ENCODE data around the gene IGFLR1.

IGFLR1 gene

DNA sequence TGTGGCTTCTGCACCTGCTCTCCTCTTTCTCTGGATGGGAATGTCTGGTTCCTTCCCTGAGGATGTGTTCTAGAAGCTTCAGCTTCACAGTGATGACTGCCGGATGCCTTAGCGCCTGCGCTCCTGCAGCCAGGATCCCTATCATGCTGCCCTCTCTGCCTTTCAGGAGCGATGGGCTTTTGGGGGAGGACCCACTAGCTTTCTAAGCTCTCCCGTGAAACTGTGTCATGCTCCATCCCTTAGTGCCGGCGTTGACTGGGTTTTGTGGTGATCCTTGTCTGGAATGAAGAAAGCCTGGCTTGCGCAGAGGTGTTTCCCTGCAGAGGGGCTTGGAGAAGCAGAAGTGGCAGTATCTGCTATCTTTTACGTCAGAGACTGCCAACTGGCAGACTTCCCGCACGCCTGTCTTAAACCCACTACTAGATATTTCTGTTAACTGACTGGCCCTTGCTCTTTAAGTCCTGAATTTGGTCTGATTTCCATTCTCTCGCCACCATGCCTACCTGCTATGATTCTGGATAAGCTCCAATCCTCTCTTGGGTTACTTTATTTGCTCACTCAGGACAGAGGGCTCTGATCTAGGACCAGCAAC is 28.3 kb downstream of the IGFLR1 start:
- Histone ChIP-seq H3K79me2 (ENCODE audit: insufficient read depth, low read length) (peaks cover 4% of the 10 kb centered on the region), H3K27ac (ENCODE audit: low read depth, low read length, poor library complexity, severe bottlenecking) (no peak overlapping the region), H3K9me2 (ENCODE audit: low read depth, low read length) (no peaks in the 10 kb centered on the region), H4K20me1 (ENCODE audit: insufficient read depth, low read length) (no peaks in the 10 kb centered on the region), H3K27me3 (ENCODE audit: insufficient read depth, low read length) (peaks cover 7% of the 10 kb centered on the region), H3K4me2 (ENCODE audit: low read length) (no peak overlapping the region), H3F3A (ENCODE audit: insufficient read depth, low read length) (no peaks in the 10 kb centered on the region), H3K9me3 (ENCODE audit: low read length) (no peaks in the 10 kb centered on the region), H3K4me3 (ENCODE audit: low read depth, low read length, poor library complexity, severe bottlenecking) (no peak overlapping the region), H3K36me3 (ENCODE audit: insufficient read depth, low read length) (no peaks in the 10 kb centered on the region), H3K4me1 (ENCODE audit: insufficient read depth, low read length, severe bottlenecking) (peaks cover 26% of the 10 kb centered on the region), H3K9ac (ENCODE audit: low read length) (no peak overlapping the region), H2AFZ (ENCODE audit: low read length) (no peak overlapping the region)
- TF ChIP-seq EZH2 (IDR thresholded peaks at IDR 0.05; ENCODE audit: borderline replicate concordance, low read length) = no peak
- TF ChIP-seq, protein P1, sequence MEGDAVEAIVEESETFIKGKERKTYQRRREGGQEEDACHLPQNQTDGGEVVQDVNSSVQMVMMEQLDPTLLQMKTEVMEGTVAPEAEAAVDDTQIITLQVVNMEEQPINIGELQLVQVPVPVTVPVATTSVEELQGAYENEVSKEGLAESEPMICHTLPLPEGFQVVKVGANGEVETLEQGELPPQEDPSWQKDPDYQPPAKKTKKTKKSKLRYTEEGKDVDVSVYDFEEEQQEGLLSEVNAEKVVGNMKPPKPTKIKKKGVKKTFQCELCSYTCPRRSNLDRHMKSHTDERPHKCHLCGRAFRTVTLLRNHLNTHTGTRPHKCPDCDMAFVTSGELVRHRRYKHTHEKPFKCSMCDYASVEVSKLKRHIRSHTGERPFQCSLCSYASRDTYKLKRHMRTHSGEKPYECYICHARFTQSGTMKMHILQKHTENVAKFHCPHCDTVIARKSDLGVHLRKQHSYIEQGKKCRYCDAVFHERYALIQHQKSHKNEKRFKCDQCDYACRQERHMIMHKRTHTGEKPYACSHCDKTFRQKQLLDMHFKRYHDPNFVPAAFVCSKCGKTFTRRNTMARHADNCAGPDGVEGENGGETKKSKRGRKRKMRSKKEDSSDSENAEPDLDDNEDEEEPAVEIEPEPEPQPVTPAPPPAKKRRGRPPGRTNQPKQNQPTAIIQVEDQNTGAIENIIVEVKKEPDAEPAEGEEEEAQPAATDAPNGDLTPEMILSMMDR (IDR thresholded peaks at IDR 0.05; ENCODE audit: low read length) = no peak

DNA sequence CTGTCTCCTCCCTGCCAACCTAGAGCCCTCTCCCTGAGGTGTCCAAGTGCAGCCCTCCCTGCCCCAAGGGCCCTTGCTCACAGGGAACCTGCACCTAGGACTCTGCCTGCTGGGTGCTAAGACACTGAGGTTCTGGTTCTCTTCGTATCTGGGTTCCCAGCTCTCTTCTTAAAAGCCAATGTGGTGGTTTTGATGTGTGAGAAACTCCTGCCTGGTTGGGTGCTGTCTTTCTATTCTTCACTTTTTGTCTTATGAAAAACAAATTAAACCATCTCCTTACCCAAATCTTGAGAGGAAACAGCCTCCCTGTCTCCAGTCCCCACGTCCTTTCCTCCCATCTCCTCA is 28.8 kb downstream of the IGFLR1 start:
- Histone ChIP-seq H3K9me3 (ENCODE audit: low read length) (no peaks in the 10 kb centered on the region), H3K4me3 (ENCODE audit: low read depth, low read length, poor library complexity, severe bottlenecking) (no peak overlapping the region), H3K36me3 (ENCODE audit: insufficient read depth, low read length) (no peaks in the 10 kb centered on the region), H3K4me2 (ENCODE audit: low read length) (no peak overlapping the region), H3K9ac (ENCODE audit: low read length) (no peak overlapping the region), H3F3A (ENCODE audit: insufficient read depth, low read length) (no peaks in the 10 kb centered on the region), H4K20me1 (ENCODE audit: insufficient read depth, low read length) (no peaks in the 10 kb centered on the region), H2AFZ (ENCODE audit: low read length) (no peak overlapping the region), H3K27ac (ENCODE audit: low read depth, low read length, poor library complexity, severe bottlenecking) (no peak overlapping the region), H3K27me3 (ENCODE audit: insufficient read depth, low read length) (peaks cover 7% of the 10 kb centered on the region), H3K79me2 (ENCODE audit: insufficient read depth, low read length) (0 out of 2 replicates have a peak, but pooled peaks cover under 1% of the 10 kb centered on the region), H3K4me1 (ENCODE audit: insufficient read depth, low read length, severe bottlenecking) (peaks cover 22% of the 10 kb centered on the region), H3K9me2 (ENCODE audit: low read depth, low read length) (no peaks in the 10 kb centered on the region)
- no peak for TF ChIP-seq EZH2 (IDR thresholded peaks at IDR 0.05; ENCODE audit: borderline replicate concordance, low read length)
- TF ChIP-seq, protein P1 (IDR thresholded peaks at IDR 0.05; ENCODE audit: low read length) = no peak

DNA sequence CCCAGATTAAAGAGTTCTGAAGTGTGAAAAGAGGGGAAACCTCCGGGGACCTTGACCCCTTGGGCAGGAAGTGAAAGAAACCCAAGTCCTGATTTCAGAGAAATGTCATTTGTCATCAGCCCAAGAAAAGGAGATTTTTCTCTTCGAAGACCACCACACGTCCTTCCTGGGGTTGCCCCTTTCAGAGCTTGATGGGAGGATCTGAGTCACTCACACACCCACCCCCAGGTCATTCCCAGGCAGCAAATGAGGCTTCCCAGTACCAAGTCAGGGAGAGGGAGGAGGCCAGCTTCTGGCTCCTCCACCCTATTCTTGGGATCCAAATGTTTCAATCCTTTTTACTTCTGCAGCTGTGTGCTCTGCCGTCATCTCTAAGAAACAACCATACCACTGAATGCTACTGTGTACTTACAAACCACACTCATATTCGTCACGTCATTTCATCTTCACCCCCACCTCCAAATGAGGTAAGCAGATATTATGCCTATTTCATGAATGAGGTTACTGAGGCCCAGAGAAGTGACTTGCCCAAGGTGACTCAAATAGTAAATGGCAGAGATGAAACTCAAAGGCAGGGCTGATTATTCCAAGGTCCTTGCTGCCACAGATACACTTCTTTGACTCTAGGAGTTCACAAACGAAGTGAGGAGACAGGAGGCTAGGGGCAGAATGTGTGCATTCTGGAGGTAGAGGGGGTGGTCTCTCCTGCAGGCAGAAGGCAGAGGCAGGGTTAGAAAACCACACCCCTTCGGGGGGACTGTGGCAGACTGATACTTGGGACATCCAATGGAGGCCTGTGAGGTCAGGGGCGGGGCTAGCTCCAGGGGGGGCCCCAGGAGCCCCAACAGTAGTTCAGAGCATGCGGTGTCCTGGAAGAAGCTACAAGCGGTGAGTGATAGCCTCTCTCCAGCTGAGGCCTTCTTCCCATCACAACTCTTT is 29.4 kb downstream of the IGFLR1 start:
- Histone ChIP-seq H3K9me3 (ENCODE audit: low read length) (no peaks in the 10 kb centered on the region), H3F3A (ENCODE audit: insufficient read depth, low read length) (no peaks in the 10 kb centered on the region), H3K4me1 (ENCODE audit: insufficient read depth, low read length, severe bottlenecking) (peaks cover 22% of the 10 kb centered on the region), H3K9ac (ENCODE audit: low read length) (no peak overlapping the region), H2AFZ (ENCODE audit: low read length) (no peak overlapping the region), H3K4me2 (ENCODE audit: low read length) (no peak overlapping the region), H3K36me3 (ENCODE audit: insufficient read depth, low read length) (no peaks in the 10 kb centered on the region), H3K27me3 (ENCODE audit: insufficient read depth, low read length) (peaks cover 7% of the 10 kb centered on the region), H3K9me2 (ENCODE audit: low read depth, low read length) (no peaks in the 10 kb centered on the region), H3K79me2 (ENCODE audit: insufficient read depth, low read length) (no peaks in the 10 kb centered on the region), H4K20me1 (ENCODE audit: insufficient read depth, low read length) (no peaks in the 10 kb centered on the region), H3K4me3 (ENCODE audit: low read depth, low read length, poor library complexity, severe bottlenecking) (no peak overlapping the region), H3K27ac (ENCODE audit: low read depth, low read length, poor library complexity, severe bottlenecking) (no peak overlapping the region)
- no peak for TF ChIP-seq EZH2 (IDR thresholded peaks at IDR 0.05; ENCODE audit: borderline replicate concordance, low read length)
- TF ChIP-seq, protein P1 (IDR thresholded peaks at IDR 0.05; ENCODE audit: low read length) = no peak

All from OCI-LY1 (cell line).